Astrocyte of the hippocampus (primary cell): Measurements from ENCODE around the gene HARS2.
"Not testable (repeated sequence)": the region's sequence is repeated elsewhere in the genome, so short reads cannot be mapped to it uniquely, and the experiment has no call there.

ENCODE experiments used
- DNase-seq: peaks from one replicate; pipeline ENCODE4 v3.0.0; 2011; ENCODE audit warnings: low read depth, low spot score

Gene HARS2, protein sequence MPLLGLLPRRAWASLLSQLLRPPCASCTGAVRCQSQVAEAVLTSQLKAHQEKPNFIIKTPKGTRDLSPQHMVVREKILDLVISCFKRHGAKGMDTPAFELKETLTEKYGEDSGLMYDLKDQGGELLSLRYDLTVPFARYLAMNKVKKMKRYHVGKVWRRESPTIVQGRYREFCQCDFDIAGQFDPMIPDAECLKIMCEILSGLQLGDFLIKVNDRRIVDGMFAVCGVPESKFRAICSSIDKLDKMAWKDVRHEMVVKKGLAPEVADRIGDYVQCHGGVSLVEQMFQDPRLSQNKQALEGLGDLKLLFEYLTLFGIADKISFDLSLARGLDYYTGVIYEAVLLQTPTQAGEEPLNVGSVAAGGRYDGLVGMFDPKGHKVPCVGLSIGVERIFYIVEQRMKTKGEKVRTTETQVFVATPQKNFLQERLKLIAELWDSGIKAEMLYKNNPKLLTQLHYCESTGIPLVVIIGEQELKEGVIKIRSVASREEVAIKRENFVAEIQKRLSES

DNA sequence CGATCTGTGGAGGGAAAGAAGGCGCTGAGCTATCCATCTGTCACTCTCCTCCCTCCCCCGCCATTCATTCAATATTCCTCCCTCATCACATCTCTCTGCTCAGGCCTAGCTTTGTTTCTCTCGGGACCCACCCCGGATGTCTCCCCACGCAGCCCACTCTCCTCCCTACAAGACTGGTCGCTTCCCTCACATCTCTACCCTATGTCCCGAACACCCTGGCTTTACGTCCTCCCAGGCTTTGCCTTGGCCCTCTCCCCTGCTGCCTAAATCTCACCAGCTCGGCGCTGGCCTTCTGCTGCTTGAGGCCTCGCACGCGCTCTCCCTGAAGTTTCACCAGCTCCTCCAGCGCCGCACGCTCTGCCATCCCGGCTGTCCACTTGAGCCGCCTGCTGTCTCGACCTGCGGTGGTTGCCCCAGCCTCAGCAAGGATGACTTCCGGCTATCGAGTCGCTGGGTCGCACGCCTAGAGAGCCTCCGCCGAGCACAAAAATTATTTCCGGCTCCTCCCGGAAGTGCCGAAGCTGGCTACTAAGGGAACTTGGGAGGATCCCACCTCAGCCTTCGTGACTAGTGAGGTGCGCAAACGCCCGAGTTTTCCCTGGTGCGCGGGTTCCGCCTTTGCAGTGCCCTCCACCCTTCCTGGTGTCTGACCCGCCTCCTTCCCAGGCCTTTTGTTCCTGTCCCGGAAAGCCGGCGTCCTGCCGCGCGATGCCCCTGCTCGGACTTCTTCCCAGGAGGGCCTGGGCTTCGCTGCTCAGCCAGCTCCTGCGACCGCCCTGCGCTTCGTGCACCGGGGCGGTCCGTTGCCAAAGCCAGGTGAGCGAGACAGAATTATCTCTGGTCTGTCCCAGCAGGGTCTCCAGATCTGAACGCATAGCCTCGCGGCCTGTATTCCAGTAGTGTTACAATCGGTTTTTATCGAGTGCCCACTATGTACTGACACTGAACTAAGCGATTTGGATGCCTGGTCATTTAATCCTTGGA is at the start of gene HARS2, which contains the start of gene HARS1:
HARS2 (plus strand) TSS at position 515 of the 984 bp plus-strand sequence; CDS start at position 709, 194 bp downstream.
HARS1 (minus strand) TSS at position 430 of the 984 bp plus-strand sequence; CDS start at position 364, 66 bp downstream.
- DNase-seq: peak; percentile 97

DNA sequence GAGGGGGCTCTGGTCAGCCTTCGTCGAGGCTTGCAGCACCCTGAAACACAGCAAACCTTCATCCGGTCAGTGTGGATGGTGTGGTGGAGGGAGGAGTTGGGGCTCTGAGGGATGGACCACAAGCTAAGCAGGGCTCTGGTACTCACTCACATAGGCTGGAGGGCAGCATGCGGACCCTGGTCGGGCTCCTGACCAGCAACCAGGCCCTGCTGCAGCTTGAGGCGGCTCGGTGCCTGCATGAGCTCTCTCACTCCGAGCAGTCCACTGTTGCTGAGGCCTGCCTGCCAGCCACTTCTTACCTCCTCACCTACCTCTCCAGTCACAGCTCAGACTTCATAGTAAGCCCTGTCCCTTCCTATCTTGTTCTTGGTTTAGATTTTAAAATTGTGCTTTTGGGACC is 49.5 kb upstream of the HARS2 start:
- no peak for DNase-seq

DNA sequence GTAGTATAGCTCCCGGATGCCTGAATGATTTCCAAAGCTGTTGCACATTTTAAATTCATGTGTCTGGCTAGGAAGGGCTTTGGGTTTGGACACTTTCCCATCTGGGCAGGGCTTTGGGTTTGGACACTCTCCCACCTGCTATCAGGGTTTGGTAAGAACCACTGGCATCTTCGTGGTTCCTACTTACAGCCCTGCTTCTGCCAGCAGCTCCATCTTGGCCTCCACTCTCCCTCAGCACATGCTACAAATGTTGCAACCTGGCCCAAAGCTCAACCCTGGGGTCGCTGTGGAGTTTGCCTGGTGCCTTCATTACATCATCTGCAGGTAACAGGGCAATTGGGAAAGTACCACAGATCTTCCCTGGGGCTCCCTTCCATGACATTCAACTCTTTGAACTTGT is 48.5 kb upstream of the HARS2 start:
- DNase-seq: peak; percentile 93

DNA sequence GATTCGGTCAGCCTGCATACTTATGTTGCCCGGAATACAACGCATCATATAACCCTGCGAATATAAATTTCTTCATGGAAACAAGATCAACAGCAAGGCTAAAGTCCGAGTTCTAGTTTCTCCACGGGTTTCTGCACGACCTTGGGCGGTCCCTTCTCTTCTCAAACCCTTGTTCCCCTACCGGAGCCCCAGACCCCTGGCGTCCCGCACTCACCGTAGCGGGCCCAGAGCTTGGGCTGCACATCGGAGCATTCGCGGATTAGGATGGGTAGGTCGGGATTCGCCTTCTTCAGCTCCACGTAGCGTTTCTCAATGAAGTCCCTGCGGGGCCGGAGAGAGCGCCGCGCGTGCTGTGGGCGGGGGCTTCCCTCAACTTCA is 44.2 kb upstream of the HARS2 start:
- peak; percentile 39 for DNase-seq

DNA sequence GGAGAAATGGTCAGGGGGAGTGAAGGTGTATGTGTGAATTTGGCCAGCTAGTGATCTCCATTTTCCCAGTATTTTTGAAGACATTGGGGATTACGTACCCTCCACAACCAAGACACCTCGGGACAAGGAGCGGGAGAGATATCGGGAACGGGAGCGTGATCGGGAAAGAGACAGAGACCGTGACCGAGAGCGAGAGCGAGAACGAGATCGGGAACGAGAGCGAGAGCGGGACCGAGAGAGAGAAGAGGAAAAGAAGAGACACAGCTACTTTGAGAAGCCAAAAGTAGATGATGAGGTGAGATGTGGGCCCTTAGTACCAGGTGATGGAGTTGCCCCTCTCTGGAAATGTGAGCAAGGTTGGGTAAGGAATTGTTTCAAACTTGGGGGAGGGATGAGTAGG is 32.4 kb upstream of the HARS2 start:
- no peak for DNase-seq

DNA sequence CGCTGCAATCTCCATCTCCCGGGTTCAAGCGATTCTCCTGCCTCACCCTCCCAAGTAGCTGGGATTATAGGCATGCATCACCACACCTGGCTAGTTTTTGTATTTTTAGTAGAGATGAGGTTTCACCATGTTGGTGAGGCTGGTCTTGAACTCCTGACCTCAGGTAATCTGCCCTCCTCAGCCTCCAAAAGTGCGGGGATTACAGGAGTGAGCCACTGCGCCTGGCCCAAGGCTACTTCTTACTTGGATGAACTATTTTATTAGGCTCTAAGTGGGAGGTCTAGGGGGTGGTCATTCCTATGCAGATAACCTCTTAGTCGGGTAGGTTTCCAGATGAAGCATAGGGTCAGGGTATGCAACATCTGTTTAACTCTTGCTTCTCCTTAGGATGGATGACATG is 30.9 kb upstream of the HARS2 start:
- not testable (repeated sequence) for DNase-seq

DNA sequence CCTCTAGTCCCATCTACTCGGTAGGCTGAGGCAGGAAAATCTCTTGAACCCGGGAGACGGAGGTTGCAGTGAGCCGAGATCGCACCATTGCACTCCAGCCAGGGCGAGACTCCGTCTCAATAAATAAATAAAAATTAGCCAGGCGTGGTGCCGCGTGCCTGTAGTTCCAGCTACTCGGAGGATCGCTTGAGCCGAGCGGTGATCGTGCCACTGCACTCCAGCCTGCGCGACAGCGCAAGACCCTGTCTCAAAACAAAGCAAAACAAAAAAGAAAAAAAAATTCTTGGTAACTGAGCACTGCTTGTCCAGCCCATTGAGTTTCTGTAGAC is 27.3 kb upstream of the HARS2 start:
- no peak for DNase-seq

DNA sequence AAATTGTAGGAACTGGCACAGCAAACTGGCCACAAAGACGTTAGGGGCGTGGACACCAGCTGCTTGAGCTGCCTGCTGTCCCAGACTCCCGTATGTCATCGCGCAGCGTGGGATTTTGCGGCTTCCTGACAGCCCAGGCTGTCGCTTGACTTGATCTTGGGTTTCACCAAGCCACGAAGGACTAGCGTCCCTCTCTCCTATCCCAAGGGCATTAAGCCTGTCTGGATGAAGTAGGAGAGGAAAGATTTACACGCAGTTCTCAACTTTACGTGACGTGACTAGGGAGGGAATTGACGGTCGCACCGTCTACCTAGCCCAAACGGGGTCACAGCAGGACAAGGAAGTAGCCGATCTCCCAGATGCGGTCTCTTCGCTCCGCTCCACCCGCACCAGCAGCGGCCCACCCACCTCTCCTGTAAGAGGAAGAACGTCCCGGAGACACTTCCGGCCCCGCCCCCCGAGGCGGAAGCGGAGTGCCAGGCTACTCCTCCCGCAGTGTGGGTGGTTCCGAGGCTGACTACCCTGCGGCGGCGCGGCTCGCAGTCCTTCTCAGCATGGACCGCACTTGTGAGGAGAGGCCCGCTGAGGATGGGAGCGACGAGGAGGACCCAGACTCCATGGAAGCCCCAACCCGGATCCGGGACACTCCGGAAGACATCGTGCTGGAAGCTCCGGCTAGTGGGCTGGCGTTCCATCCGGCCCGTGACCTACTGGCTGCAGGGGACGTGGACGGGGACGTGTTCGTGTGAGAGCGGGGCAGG is 26.7 kb upstream of the HARS2 start, which contains the start of gene WDR55:
WDR55 (plus strand) TSS at position 546 of the 761 bp plus-strand sequence; CDS start at position 555, 9 bp downstream.
- peak; percentile 95 for DNase-seq

DNA sequence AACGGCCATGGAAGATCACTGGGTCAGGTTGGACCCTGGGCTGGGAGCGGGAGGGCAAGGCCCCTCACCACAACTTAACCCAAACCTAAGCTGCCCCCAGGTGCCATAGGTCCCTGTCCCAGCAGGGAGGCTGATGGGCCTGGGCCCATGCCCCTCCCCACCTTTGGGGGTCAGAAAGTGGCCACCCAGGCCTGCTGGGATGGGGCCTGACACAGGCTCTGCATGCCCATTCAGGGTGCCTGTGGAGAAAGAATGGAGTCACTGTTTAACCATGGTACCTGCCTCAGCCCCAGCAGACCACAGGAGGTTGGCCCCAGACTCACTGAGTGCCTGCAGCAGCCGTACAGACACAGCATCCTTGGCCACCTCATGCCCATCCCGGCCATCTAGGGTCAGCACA is 20.2 kb upstream of the HARS2 start:
- not testable (repeated sequence) for DNase-seq

DNA sequence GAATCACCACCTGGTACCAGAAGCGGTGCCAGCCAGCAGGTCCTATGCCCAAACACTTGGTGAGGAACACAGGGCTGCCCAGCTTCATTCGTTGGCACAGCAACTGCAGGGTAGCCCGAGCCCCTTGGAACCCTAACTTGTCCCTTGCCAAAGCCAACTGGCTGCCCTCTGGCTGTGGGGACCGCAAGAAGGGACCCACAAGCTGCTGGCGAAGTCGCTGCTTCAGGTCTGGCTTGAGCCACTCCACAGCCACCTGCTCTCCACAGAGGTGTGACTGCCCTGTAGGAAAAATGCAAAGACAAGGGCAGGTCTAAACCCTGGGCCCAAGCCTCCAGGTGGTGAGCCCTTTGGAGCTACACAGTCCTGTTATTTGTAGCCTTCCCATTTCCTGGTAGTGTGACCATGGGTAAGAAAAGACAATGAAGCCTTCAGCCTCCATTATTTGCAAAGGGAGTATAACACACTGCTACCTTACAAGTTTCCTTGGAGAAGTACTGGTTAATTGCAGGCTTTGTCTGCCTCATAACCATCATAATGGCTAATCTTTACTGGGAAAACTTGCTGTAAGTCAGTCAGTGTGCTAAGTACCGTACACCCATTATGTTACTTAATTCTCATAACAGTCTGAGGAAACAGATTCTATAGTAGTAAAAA is 19.7 kb upstream of the HARS2 start:
- no peak for DNase-seq

DNA sequence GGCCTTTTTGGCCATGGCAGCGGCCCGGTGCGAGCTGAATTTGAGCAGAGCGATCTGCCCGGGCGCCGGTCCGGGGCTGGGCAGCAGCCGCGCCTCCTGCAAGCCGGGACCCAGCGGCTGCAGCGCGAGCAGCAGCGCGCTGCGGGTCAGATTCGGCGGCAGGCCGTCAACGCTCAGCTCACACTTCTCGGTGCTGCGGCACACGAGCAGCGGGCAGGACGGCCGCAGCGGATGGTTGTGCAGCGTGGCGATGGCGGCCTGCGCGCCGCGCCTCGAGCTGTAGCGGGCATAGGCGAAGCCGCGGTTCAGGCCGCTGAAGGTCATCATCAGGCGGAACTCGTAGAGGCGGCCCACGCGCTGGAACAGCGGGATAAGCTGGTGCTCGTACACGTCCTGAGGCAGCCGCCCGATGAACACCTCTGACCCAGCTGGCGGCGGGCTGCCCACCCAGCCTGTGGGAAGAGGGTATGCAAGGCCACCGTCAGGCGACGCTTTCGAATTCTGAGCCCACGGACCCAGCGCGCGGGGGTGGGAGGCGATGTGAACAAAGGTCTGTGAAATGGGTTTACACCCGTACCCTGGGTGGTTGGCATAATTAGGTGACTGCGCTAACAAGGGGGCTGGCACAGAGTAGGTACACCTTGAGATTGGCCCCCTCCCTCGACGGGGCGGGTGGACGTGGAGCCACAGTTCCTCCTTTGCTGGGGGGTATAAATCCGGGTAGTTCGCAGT is 18.6 kb upstream of the HARS2 start:
- DNase-seq: peak; percentile 38

DNA sequence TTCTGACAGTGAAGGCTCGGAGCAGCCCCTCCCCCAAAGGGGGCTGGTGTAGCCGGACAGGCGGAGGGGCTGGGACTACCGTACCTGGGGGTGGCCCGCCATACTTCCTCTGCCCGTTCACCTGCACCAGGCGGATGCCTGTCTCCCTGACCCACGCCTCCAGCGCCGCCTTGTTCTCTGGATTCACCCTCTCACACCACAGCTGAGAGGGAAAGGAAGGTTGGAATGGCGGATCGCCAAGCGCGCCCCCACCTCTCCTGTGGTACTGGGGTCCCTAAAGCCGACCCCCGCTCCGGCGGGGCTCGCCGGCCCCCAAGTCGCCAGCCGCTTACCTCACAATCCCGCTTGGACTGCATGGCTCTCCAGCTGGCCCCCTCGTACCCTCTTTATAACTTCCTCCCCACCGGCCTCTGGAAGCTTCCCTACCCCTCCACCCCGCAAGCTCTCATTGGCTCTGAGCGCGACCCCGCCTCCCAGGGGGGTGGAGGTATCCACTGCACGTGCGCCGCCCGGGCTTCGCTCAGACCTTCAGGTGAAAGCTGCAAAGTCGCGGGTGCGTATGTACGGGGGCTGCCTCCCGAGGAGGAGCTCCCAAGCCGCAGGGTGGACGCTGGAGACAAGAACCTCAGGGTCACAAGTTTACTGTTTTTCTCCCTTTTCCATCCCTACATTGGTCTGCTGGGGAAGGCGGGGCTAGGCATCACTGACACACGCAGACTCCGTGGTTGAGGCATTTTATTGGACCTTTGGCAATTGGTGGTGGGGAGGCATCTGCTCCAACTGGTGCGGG is 17.9 kb upstream of the HARS2 start, which contains the start of gene DND1:
DND1 (minus strand) TSS at position 390 of the 790 bp plus-strand sequence; CDS start at position 356, 34 bp downstream.
- no peak for DNase-seq

DNA sequence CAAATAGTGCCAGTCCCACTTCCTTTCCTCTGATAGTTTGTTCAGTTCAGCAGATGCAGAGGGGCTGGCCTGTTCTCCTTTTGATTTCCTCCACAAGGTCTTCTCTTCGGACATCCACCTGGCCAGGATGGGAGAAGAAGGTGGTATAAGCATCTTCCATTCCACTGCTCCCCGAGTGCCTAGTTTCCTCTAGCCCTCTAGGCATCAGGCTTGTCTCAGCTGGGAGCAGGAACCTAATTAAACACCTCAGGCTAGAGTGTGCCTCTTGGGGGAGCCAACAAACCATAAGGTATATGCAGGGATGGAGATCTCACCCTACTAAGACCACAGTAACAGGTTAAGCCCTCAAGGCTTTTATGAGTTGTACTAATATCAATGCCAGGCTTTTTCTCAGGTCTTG is 17.0 kb upstream of the HARS2 start:
- no peak for DNase-seq

DNA sequence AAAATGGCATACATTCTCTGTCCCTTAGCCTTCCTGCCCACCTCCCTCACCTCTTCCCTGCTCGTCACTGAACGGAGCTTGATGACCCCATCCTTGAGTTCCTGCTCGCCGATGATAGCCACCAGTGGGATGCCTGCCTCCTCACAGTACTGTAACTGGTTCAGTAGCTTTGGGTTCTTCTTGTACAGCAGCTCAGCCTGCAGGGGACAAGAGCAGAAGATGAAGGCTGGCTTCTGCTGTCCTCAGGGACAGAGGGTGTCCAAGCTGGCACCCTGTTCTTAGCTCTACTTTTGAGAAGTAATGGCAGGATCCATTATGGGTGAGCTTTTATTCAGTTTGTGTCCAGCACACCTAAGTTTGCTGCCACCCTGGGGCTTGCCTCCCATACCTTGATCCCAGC is 16.6 kb upstream of the HARS2 start:
- DNase-seq: no peak

DNA sequence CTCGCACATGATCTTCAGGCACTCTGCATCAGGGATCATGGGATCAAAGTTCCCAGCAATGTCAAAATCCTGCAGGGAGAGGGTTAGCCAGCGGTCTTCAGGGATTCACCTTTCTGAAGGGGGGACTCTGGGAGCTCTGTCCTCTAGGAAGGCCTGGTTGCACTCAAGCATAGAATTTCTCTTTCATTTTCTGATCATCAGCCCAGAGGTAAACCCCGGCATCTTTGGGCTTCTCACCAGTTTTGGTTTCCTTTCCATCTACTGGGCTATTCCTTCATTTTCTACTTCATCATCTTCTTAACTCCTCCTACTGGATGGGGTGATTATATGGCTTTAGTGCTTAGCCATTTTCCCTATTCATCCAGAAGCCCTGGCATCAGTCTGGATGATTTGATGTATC is 13.3 kb upstream of the HARS2 start:
- no peak for DNase-seq

DNA sequence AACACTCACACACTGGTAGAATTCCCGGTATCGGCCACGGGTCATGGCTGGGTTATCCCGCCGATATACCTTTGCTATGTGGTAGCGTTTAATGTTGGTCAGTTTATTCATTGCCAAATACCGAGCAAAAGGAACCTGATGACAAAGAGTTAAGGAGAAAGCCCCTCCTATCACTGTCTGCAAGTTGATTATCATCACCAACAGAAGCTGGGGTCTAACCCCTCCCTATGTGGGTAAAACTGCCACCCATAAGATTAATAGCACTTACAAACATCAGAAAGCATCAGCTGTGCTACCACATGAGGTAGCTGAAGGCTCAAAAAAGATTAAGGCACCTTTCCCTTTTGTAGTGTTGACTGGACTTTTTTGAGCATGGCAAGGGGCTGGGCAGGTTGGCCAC is 12.3 kb upstream of the HARS2 start:
- no peak for DNase-seq

DNA sequence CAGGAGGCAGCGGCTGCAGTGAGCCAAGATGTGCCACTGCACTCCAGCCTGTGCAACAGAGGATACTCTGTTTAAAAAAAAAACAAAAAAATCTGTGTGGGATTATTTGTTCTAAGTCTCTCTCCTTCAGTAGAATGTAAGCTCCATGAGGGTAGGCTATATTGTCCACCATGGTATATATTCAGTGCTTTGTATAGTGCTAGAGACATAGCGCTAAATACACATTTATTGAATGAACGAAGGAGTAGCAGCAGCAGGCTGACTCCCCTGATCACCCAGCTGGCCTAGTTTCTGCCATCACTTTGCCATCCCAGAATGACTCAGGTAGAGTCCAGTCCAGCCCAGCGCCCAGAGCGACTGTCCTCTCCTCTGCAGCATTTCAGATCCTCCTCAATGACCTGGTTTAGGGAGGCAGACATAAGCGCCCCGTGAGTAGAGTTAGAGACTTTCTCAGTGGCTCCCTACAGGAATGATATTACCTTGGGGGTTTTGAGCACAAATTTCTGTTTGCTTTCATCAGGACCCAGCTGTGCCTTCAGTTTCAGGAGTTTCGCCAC is 801 bp upstream of the HARS2 start:
- no peak for DNase-seq

DNA sequence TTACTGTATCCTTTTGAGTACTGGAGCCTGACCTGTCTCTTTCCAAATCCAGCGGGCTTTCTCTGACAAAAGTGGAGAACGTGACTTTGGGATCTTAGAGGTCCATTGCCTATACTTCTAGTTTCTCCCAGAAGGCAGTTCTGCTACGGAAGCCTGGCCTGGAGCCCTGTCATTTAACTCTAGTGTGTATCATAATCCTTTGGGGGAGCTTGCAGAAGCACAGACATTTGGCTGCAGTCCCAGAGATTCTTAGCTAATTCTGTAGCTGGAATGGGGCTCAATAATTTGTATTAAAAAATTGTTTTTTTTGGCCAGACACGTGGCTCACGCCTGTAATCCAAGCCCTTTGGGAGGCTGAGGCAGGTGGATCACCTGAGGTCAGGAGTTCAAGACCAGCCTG is 3.0 kb downstream of the HARS2 start:
- DNase-seq: no peak

DNA sequence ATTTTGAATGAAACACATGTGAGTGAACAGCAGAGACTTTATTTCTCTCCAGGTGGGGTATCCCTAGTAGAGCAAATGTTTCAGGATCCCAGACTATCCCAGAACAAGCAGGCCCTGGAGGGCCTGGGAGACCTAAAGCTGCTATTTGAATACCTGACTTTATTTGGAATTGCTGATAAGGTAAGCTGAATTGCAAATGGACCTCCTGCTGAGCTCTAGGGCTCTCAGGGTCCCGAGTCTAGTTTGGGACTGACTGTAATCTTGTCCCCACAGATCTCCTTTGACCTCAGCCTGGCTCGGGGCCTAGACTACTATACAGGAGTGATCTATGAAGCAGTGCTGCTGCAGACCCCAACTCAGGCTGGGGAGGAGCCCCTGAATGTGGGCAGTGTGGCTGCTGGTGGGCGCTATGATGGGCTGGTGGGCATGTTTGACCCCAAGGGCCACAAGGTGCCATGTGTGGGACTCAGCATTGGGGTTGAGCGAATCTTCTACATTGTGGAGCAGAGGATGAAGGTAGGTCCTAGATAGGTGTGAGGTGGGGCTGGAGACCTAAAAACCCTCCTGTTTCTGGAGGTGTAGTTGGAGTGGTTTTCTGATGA is 5.7 kb downstream of the HARS2 start:
- DNase-seq: no peak
